HEK293 (cell line): ENCODE measurements around the gene ZKSCAN8.

Source experiments
- CTCF ChIA-PET: fragments of 350-600 bp; formaldehyde crosslinking; extraction: SDS; loops from one replicate; lab custom pipeline; 2021; ENCODE audit warnings: antibody characterized with exemption; lab: Yijun Ruan, JAX
- POLR2A ChIA-PET: fragments of 300-600 bp; formaldehyde crosslinking; extraction: SDS; loops from one replicate; lab custom pipeline; 2020; ENCODE audit warnings: antibody characterized with exemption, inconsistent platforms; lab: Yijun Ruan, JAX
- H3K27ac ChIP-seq: fragments of 200-500 bp; sonication (Bioruptor generic); 2 replicates; pipeline ENCODE4 v1.5.1; 2014; ENCODE audit warnings: low read depth, low read length, control low read depth, inconsistent platforms; ENCODE audit errors: extremely low read depth
- H3K36me3 ChIP-seq, 2 experiments: fragments of 200-500 bp in 1 of 2; sonication (Bioruptor generic) in 1 of 2; 1 replicate in 1 of 2; 2 replicates in 1 of 2; pipeline ENCODE4 v1.5.1; 2014 to 2017; ENCODE audit warnings: inconsistent platforms in 2 of 2, low read length in 2 of 2; ENCODE audit not compliant: control insufficient read depth in 2 of 2, insufficient read depth in 1 of 2
- H3K4me1 ChIP-seq: fragments of 200-500 bp; sonication (Bioruptor generic); 2 replicates; pipeline ENCODE4 v1.5.1; 2014; ENCODE audit warnings: mild to moderate bottlenecking, low read length, inconsistent platforms; ENCODE audit not compliant: control insufficient read depth, insufficient read depth
- H3K4me3 ChIP-seq: 2 replicates; pipeline ENCODE4 v1.5.1; 2011; ENCODE audit warnings: low read depth, mild to moderate bottlenecking, control low read depth, low read length, moderate library complexity
- H3K9me3 ChIP-seq: fragments of 200-500 bp; sonication (Bioruptor generic); 2 replicates; pipeline ENCODE4 v1.5.1; 2014; ENCODE audit warnings: low read depth, low read length, inconsistent platforms; ENCODE audit not compliant: control insufficient read depth, insufficient read depth
- BCL11A ChIP-seq: fragments of 450-650 bp; formaldehyde crosslinking; IDR thresholded peaks from 2 replicates; pipeline ENCODE4 v1.5.1; 2016; ENCODE audit warnings: low read depth, missing biosample characterization, missing genetic modification characterization
- HOXC10 ChIP-seq: sonication (generic); formaldehyde crosslinking; IDR thresholded peaks from 2 replicates; pipeline ENCODE4 v1.8.1; 2023; ENCODE audit warnings: mild to moderate bottlenecking, missing genetic modification reagents
- KLF7 ChIP-seq: fragments of 450-650 bp; formaldehyde crosslinking; IDR thresholded peaks from 2 replicates; pipeline ENCODE4 v1.5.1; 2016; ENCODE audit warnings: missing biosample characterization, missing genetic modification characterization, borderline replicate concordance
- KLF9 ChIP-seq: fragments of 450-650 bp; formaldehyde crosslinking; IDR thresholded peaks from 2 replicates; pipeline ENCODE4 v1.5.1; 2016; ENCODE audit warnings: missing biosample characterization, missing genetic modification characterization, low read depth
- OSR2 ChIP-seq: fragments of 450-650 bp; formaldehyde crosslinking; IDR thresholded peaks from 2 replicates; pipeline ENCODE4 v1.5.1; 2016; ENCODE audit warnings: missing biosample characterization, missing genetic modification characterization
- TCF7L2 ChIP-seq: IDR thresholded peaks from 2 replicates; pipeline ENCODE4 v1.6.1; 2011; ENCODE audit warnings: low read depth, mild to moderate bottlenecking, inconsistent platforms, low read length, moderate library complexity, borderline replicate concordance
- ZBTB11 ChIP-seq: fragments of 450-650 bp; formaldehyde crosslinking; conservative IDR thresholded peaks from 2 replicates; pipeline ENCODE4 v1.5.1; 2016; ENCODE audit warnings: low read depth, missing biosample characterization, missing genetic modification characterization
- ZFHX2 ChIP-seq: fragments of 450-650 bp; formaldehyde crosslinking; conservative IDR thresholded peaks from 2 replicates; pipeline ENCODE4 v1.5.1; 2016; ENCODE audit warnings: missing biosample characterization, missing genetic modification characterization
- ZFP69B ChIP-seq: fragments of 450-650 bp; formaldehyde crosslinking; IDR thresholded peaks from 2 replicates; pipeline ENCODE4 v1.5.1; 2016; ENCODE audit warnings: missing biosample characterization, missing genetic modification characterization
- ZNF16 ChIP-seq: fragments of 450-650 bp; formaldehyde crosslinking; IDR thresholded peaks from 2 replicates; pipeline ENCODE4 v1.5.1; 2016; ENCODE audit warnings: low read depth, missing biosample characterization, missing genetic modification characterization
- ZNF2 ChIP-seq: fragments of 450-650 bp; formaldehyde crosslinking; IDR thresholded peaks from 2 replicates; pipeline ENCODE4 v1.5.1; 2016; ENCODE audit warnings: missing biosample characterization, missing genetic modification characterization
- ZNF221 ChIP-seq: fragments of 450-650 bp; formaldehyde crosslinking; IDR thresholded peaks from 2 replicates; pipeline ENCODE4 v1.5.1; 2017; ENCODE audit warnings: missing biosample characterization, missing genetic modification characterization, borderline replicate concordance
- ZNF26 ChIP-seq: fragments of 450-650 bp; formaldehyde crosslinking; IDR thresholded peaks from 2 replicates; pipeline ENCODE4 v1.5.1; 2016; ENCODE audit warnings: missing biosample characterization, missing genetic modification characterization
- ZNF350 ChIP-seq: fragments of 450-650 bp; formaldehyde crosslinking; IDR thresholded peaks from 2 replicates; pipeline ENCODE4 v1.5.0; 2017; ENCODE audit warnings: missing biosample characterization, mild to moderate bottlenecking, missing genetic modification characterization
- ZNF37A ChIP-seq: fragments of 450-650 bp; IDR thresholded peaks from 2 replicates; pipeline ENCODE4 v1.5.1; 2018; ENCODE audit warnings: missing biosample characterization, missing genetic modification characterization
- ZNF391 ChIP-seq: fragments of 450-650 bp; formaldehyde crosslinking; IDR thresholded peaks from 2 replicates; pipeline ENCODE4 v1.5.1; 2016; ENCODE audit warnings: low read depth, missing biosample characterization, missing genetic modification characterization, borderline replicate concordance
- ZNF473 ChIP-seq: fragments of 450-650 bp; formaldehyde crosslinking; IDR thresholded peaks from 2 replicates; pipeline ENCODE4 v1.5.1; 2017; ENCODE audit warnings: missing biosample characterization, missing genetic modification characterization
- ZNF514 ChIP-seq: fragments of 450-650 bp; formaldehyde crosslinking; IDR thresholded peaks from 2 replicates; pipeline ENCODE4 v1.5.1; 2016; ENCODE audit warnings: missing biosample characterization, missing genetic modification characterization
- ZNF555 ChIP-seq: fragments of 450-650 bp; formaldehyde crosslinking; conservative IDR thresholded peaks from 2 replicates; pipeline ENCODE4 v1.5.1; 2017; ENCODE audit warnings: missing biosample characterization, mild to moderate bottlenecking, missing genetic modification characterization, inconsistent platforms
- ZNF561 ChIP-seq: fragments of 450-650 bp; IDR thresholded peaks from 2 replicates; pipeline ENCODE4 v1.5.1; 2018; ENCODE audit warnings: missing biosample characterization, missing genetic modification characterization, borderline replicate concordance
- ZNF621 ChIP-seq: fragments of 450-650 bp; formaldehyde crosslinking; IDR thresholded peaks from 2 replicates; pipeline ENCODE4 v1.5.1; 2017; ENCODE audit warnings: missing biosample characterization, missing genetic modification characterization
- ZNF629 ChIP-seq: fragments of 450-650 bp; formaldehyde crosslinking; IDR thresholded peaks from 2 replicates; pipeline ENCODE4 v1.5.1; 2017; ENCODE audit warnings: missing biosample characterization, missing genetic modification characterization
- ZNF768 ChIP-seq: fragments of 450-650 bp; formaldehyde crosslinking; IDR thresholded peaks from 2 replicates; pipeline ENCODE4 v1.5.1; 2018; ENCODE audit warnings: missing biosample characterization, mild to moderate bottlenecking, missing genetic modification characterization
- ZNF792 ChIP-seq: fragments of 450-650 bp; formaldehyde crosslinking; IDR thresholded peaks from 2 replicates; pipeline ENCODE4 v1.5.1; 2016; ENCODE audit warnings: missing biosample characterization, missing genetic modification characterization
- TF ChIP-seq, protein P1 (sequence below): fragments of 450-650 bp; formaldehyde crosslinking; IDR thresholded peaks from 2 replicates; pipeline ENCODE4 v1.5.1; 2016; ENCODE audit warnings: missing biosample characterization, missing genetic modification characterization
- TF ChIP-seq, protein P2 (sequence below): fragments of 450-650 bp; formaldehyde crosslinking; IDR thresholded peaks from 2 replicates; pipeline ENCODE4 v1.5.1; 2016; ENCODE audit warnings: missing biosample characterization, missing genetic modification characterization
- TF ChIP-seq, protein P3 (sequence below): fragments of 450-650 bp; formaldehyde crosslinking; IDR thresholded peaks from 2 replicates; pipeline ENCODE4 v1.5.1; 2016; ENCODE audit warnings: missing biosample characterization, missing genetic modification characterization

Gene ZKSCAN8

GRCh38 chr6:28124350-28124970, 17.2 kb upstream of the ZKSCAN8 start, which contains the start of gene ZSCAN16:
Gene ZSCAN16, plus strand, starts transcription at chr6:28124609. Its CDS starts 835 bp downstream, at chr6:28125444.
- Histone ChIP-seq H3K4me3 (peak within 1 kb of the TSS; percentile 76), H3K36me3 (peaks cover 43 to 59% of the 10 kb centered on the region in 2 experiments), H3K27ac (peak within 1 kb of the TSS; percentile 42; the same call in 1 of the 2 replicates), H3K4me1 (peaks cover 6% of the 10 kb centered on the region; the same call in 1 of the 2 replicates), H3K9me3 (no peaks in the 10 kb centered on the region)
- ChIA-PET POLR2A (interaction anchor here (0.6 to 3.6 kb wide), 22 partner anchors 9 to 463 kb away, joined by 3 to 59 read pairs (median 4); partner anchors contain the start of genes ZKSCAN4, ZKSCAN8, ZSCAN12 and ZSCAN26), CTCF (interaction anchor here (0.6 to 1.1 kb wide), 3 partner anchors 9 to 19 kb away, joined by 3 to 4 read pairs (median 3); no protein-coding TSS in a partner anchor)
- no peak for TF ChIP-seq ZNF555 (tag by site-specific recombination)
- no peak for TF ChIP-seq TCF7L2
- TF ChIP-seq, protein P1, sequence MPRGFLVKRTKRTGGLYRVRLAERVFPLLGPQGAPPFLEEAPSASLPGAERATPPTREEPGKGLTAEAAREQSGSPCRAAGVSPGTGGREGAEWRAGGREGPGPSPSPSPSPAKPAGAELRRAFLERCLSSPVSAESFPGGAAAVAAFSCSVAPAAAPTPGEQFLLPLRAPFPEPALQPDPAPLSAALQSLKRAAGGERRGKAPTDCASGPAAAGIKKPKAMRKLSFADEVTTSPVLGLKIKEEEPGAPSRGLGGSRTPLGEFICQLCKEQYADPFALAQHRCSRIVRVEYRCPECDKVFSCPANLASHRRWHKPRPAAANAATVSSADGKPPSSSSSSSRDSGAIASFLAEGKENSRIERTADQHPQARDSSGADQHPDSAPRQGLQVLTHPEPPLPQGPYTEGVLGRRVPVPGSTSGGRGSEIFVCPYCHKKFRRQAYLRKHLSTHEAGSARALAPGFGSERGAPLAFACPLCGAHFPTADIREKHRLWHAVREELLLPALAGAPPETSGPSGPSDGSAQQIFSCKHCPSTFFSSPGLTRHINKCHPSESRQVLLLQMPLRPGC: no peak
- no peak for TF ChIP-seq ZNF768 (tag by site-specific recombination)
- TF ChIP-seq ZNF629 (tag by site-specific recombination): peak; percentile 68
- no peak for TF ChIP-seq ZNF792
- no peak for TF ChIP-seq HOXC10 (CRISPR knock-in tag)
- TF ChIP-seq KLF9 (tag by site-specific recombination): peak; percentile 60; the same call in 1 of the 2 replicates
- TF ChIP-seq ZFHX2 (tag by site-specific recombination): no peak
- TF ChIP-seq KLF7 (tag by site-specific recombination): no peak
- no peak for TF ChIP-seq ZNF37A (tag by site-specific recombination)
- TF ChIP-seq, protein P2, sequence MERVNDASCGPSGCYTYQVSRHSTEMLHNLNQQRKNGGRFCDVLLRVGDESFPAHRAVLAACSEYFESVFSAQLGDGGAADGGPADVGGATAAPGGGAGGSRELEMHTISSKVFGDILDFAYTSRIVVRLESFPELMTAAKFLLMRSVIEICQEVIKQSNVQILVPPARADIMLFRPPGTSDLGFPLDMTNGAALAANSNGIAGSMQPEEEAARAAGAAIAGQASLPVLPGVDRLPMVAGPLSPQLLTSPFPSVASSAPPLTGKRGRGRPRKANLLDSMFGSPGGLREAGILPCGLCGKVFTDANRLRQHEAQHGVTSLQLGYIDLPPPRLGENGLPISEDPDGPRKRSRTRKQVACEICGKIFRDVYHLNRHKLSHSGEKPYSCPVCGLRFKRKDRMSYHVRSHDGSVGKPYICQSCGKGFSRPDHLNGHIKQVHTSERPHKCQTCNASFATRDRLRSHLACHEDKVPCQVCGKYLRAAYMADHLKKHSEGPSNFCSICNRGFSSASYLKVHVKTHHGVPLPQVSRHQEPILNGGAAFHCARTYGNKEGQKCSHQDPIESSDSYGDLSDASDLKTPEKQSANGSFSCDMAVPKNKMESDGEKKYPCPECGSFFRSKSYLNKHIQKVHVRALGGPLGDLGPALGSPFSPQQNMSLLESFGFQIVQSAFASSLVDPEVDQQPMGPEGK (tag by site-specific recombination): peak; percentile 48
- peak; percentile 97 for TF ChIP-seq ZBTB11 (tag by site-specific recombination)
- peak; percentile 51; the same call in 1 of the 2 replicates for TF ChIP-seq ZFP69B (tag by site-specific recombination)
- TF ChIP-seq ZNF514 (tag by site-specific recombination): no peak
- 0 out of 2 replicates have a peak, but pooled peaks have one; percentile 46 for TF ChIP-seq BCL11A (tag by site-specific recombination)
- TF ChIP-seq ZNF2 (tag by site-specific recombination): 0 out of 2 replicates have a peak, but pooled peaks have one; percentile 41
- TF ChIP-seq ZNF26: no peak
- TF ChIP-seq, protein P3, sequence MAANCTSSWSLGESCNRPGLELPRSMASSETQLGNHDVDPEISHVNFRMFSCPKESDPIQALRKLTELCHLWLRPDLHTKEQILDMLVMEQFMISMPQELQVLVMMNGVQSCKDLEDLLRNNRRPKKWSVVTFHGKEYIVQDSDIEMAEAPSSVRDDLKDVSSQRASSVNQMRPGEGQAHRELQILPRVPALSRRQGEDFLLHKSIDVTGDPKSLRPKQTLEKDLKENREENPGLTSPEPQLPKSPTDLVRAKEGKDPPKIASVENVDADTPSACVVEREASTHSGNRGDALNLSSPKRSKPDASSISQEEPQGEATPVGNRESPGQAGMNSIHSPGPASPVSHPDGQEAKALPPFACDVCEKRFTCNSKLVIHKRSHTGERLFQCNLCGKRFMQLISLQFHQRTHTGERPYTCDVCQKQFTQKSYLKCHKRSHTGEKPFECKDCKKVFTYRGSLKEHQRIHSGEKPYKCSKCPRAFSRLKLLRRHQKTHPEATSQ (tag by site-specific recombination): 0 out of 2 replicates have a peak, but pooled peaks have one; percentile 41
- TF ChIP-seq OSR2 (tag by site-specific recombination): no peak
- no peak for TF ChIP-seq ZNF473 (tag by site-specific recombination)
- no peak for TF ChIP-seq ZNF621 (tag by site-specific recombination)
- no peak for TF ChIP-seq ZNF16
- no peak for TF ChIP-seq ZNF561 (tag by site-specific recombination)
- TF ChIP-seq ZNF391 (tag by site-specific recombination): no peak
- TF ChIP-seq ZNF350: no peak
- no peak for TF ChIP-seq ZNF221 (tag by site-specific recombination)
